Left forelimb (tissue), 1 donor: ENCODE measurements around the gene ALPP.
A peak's percentile ranks its signal among the peaks of the same experiment; 100 is the strongest.
"Not testable (repeated sequence)": the region's sequence is repeated elsewhere in the genome, so short reads cannot be mapped to it uniquely, and the experiment has no call there.

Experiments used
- DNase-seq: peaks from one replicate; pipeline ENCODE4 v3.0.0-alpha.2; 2018; ENCODE audit warnings: low spot score

ALPP gene

DNA sequence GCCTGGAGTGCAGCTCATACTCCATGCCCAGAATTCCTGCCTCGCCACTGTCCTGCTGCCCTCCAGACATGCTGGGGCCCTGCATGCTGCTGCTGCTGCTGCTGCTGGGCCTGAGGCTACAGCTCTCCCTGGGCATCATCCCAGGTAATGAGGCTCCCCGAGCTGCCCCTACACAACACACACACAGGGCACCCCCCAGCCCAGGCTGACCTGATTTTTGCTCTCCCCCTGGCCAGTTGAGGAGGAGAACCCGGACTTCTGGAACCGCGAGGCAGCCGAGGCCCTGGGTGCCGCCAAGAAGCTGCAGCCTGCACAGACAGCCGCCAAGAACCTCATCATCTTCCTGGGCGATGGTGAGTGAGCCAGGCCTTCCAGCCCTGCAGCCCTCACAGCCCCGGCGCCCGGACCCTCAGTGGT, at the start of gene ALPP:
ALPP (plus strand) TSS at position 17 of the 417 bp plus-strand sequence; CDS start at position 69, 52 bp downstream.
- not testable (repeated sequence) for DNase-seq

DNA sequence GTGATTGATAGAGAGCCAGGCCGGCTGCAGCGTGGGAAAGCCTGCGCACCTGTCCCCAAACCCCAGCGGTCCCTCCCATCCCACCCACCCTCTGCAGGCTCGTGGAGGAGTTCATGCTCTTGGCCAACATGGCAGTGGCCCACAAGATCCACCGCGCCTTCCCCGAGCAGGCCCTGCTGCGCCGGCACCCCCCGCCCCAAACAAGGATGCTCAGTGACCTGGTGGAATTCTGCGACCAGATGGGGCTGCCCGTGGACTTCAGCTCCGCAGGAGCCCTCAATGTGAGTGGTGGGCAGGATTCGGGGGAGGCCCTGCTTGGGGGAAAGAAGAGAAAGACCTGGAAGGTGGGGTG, 48.9 kb upstream of the ALPP start:
- DNase-seq, result no peak

DNA sequence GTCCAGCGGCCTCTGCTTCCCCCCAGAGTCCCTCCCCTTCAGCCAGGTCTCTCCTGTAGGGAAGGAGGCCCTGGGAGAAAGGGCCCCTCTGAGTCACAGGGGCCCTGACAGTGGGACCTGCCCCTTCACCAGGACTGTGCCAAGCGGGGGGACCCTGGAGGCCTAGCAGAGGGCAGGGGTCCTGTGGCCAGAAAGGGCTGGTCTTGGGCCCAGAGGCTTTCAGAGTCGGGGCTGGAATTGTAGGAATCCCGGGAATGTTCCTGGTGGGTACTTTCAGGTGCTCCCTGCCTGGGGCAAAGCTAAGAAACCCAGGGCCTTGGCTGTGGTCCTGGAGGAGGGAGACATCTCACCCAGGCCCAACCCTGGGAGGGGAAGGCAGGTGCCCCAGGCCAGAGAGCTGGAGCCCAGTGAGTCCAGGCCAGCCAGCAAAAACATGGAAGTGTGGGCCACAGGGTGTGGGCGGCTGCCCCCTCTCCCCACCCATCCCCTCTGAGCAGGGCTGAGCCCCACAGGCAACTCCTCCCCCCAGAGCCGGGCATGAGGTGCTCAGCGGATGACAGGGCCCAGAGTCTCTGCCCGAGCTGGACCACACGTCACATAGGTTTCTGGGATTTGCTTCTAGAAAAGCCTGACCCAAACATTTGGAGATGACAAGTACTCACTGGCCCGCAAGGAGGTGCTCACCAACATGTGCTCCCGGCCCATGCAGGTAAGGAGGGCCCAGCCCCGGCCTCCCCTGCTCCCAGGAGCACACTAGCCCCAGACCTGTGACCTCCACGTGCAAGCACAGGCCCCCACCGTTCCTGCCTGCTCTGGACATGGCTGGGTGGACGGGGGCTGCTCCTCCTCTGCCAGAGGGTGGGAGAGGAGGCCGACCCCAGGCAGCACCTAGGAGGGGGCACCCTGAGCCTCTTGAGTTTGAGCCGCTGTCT, 48.2 kb upstream of the ALPP start:
- no peak for DNase-seq

DNA sequence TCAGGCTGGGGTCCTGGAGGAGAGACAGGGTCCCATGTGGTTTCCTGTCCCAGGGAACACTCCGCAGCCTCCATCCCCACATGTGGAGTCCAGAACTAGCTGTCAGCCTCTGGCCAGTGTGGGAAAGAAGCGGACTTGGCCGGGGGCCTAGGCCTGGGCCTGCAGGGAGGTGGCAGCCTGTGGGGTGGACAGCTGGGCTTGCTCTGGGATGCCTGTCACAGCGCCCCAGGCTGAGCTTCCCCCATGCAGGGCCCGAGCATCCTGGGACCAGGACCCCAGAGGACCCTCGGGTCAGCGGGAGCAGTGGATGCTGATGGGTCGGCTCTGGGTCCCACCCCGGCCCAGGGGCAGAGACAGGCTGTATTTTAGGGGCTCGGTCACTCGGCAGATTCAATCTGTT, 47.5 kb upstream of the ALPP start:
- DNase-seq, result not testable (repeated sequence)

DNA sequence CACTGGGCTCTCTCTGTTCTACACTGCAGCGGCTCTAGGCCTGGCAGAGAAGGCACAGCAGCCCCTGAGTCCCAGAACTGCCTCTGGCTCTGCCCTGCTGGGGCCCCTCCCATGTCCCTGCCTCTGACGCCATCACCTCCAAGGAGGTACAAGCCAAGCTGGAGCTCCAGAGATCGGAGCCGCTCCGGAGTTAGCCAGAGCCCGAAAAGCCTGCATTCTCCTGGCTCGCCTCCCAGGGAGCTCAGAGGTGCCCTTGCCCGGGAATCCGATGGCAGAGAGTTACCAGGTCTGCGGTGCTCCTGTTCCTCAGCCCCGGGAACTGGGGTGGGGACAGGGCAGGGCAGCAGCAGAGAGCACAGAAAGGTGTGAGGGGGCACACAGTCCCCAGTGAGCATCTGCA, 46.9 kb upstream of the ALPP start:
- DNase-seq, result not testable (repeated sequence)

DNA sequence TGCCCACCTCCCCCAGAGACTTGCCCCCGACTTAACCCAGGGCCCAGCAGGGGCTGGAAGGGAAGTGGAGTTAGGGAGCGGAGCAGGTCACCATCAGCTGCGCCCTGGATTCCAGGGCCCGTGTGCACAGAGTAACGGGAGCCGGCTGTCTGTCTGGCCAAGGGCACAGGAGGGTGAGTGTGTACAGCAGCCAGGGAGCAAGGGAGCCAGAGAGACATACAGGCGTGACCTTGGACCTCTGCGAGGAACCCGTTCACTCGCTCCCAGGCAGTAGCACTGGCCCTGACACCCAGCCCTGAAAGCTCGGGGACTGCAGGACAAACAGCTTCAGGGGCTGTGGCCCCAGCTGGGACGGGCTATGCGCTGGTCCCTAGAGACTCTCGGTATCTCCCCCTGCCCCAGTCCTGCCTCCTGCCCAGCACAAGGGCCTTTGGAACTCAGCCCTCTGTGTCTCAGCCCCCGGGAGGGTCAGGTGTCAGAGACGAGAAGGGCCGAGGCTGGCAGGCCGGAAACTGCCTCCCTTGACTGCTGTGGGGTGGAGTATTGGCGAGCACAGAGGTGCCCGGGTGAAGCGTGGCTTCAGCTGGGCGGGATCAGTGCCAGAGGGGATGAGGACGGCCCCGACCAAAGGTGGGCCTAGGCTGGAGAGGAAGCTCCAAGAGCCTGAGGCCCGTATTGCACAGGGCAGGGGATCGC, 46.2 kb upstream of the ALPP start:
- DNase-seq, result not testable (repeated sequence)

DNA sequence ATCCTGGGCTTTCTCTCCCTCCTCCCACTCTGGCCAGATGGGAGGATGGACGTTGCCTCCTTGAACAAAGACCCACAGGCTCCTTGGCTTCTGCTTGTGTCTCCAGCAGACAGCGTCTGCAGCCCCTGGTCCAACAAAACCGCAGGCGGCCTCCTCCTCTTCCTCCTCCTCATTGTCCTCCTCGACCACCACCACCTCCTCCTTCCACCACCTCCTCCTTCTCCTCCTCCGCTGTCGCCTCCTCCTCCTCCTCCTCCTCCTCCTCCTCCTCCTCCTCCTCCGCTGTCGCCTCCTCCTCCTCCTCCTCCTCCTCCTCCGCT, 45.7 kb upstream of the ALPP start:
- DNase-seq, result no peak

DNA sequence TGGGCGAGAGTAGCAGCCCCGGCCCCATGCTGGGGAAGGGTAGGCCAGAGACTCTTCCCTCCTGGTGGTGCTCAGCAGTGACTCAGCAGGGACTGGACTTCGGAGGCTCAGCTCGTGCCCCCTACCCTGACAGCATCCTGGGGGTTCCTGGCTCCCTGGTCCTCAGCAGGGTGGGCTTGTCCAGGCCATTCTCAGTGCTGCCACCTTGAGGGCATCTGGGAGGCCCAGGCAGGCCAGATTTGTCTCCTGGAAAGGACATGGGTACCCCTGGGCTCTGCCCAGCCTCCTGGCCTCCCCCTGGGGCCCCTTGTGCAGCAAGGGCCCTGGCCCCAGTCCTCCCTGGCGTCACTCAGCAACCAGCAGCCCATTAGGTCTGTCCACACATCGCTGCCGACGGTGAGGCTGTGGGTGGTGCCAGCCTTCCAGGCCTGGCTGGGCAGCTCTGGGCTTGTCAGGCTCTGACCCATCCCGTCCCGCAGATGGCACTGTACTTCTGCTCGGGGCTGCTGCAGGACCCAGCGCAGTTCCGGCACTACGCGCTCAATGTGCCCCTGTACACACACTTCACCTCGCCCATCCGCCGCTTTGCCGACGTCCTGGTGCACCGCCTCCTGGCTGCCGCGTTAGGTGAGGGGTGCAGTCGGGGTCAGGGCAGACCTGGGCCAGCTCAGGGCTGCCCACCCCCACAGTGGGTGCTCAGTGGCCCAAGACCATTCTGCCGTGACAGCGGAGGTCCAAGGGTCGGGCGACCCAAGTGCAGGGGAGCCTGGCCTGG, 45.0 kb upstream of the ALPP start:
- no peak for DNase-seq

DNA sequence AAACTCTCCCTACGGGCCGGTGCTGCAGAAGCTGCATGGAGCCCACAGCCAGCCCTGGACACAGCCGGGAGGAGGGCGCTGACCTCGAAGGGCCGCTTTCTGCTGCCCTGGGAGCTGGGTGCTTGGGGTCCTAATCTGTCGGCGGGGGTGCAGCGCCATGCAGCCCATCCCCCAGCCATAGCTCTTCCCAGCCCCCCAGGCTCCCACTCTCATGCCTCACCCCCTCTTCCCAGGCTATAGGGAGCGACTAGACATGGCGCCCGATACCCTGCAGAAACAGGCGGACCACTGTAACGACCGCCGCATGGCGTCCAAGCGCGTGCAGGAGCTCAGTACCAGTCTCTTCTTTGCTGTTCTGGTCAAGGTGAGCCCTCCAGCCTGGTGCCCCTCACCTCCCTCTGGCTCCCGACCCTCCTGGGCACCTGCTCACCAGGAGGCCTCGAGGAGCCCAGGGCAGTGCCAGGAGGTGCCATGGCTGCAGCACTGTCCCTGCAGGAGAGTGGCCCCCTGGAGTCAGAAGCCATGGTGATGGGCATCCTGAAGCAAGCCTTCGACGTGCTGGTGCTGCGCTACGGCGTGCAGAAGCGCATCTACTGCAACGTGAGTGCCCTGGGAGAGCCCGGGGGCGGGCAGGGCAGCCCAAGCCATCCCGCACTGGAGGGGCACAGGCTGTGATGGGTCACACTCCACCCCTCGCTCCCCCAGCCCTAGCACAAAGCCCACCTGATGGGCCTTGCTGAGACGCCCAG, 44.2 kb upstream of the ALPP start:
- DNase-seq, result not testable (repeated sequence)

DNA sequence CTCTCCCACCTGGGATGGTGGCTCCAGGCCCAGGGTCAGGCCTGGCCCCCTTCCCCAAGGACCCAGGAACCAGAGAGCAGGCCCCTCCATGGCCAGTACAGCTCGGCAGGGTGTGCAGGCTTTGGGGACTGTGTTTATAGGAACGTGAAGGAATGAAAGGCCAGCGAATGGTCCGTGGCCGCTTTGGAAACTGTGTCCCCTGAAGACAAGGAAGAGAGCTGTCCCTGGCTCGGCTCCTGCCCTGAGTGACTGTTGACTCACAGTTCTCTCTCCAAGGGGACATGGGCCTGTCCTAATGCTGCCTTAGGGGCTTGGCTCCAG, 43.7 kb upstream of the ALPP start:
- DNase-seq, result not testable (repeated sequence)

DNA sequence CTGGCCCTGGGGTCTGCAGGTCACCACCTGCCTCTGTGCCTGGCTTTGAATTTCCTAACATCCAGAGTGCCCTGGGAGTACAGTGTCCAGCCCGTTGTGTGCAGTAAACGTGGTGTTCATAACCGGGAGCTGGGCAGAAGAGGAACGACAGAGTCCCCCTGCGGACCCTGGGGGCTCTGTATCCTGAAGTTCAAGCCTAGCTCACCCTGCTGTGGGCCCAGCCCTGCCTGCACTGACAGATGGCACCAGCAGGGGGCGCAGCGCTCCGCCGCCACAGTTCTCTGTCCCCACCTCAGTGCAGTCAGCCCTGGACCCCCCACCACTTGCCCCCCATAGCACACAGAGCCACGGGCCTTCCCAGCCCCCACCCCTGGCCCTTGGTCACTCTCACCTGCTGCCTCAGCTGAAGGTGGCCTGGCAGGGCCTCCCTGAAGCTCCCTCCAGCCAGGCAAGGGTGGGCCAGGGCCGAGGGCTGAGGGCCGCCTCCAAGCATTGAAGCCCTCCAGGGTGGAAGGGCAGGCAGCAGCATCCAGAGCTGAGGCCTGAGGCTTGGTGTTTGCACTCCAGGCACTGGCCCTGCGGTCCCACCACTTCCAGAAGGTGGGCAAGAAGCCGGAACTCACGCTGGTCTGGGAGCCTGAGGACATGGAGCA, 43.2 kb upstream of the ALPP start:
- peak; percentile 46 for DNase-seq

DNA sequence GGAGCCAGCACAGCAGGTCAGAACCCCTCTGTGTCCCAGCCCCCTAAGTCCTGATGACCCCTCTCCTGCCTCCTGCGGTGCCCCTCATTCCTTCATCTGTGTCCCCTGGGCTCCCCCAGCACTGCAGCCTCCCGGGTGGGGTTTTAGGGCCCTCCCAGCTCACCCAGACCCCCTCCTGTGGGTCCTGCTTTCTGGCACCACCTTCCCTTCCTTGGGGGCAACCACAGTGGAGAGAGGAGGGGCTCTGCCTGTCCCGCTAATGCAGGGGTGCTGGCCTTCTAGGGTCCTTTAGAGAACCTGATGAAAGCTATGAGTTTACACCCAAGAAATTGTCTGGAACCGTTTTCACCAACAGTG, 42.7 kb upstream of the ALPP start:
- no peak for DNase-seq

DNA sequence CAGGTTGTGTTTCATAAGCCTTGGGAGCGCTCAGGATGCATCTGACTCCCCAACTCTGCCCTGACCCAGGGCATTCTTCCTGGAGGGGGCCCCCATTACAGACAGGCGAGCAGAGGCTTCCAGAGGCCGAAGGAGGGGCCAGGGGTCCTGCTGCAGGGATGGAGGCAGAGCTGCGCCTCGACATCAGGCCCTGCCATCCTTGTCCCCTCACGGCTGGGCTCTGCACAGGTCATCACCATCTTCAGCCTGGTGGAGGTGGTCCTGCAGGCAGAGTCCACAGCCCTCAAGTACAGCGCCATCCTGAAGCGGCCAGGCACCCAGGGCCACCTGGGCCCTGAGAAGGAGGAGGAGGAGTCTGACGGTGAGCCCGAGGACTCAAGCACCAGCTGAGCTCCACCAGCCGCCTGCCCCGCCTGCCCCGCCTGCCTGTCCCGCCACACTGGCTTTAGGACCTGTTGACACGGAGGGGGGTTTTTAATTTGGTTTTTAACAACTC, 42.3 kb upstream of the ALPP start:
- no peak for DNase-seq

DNA sequence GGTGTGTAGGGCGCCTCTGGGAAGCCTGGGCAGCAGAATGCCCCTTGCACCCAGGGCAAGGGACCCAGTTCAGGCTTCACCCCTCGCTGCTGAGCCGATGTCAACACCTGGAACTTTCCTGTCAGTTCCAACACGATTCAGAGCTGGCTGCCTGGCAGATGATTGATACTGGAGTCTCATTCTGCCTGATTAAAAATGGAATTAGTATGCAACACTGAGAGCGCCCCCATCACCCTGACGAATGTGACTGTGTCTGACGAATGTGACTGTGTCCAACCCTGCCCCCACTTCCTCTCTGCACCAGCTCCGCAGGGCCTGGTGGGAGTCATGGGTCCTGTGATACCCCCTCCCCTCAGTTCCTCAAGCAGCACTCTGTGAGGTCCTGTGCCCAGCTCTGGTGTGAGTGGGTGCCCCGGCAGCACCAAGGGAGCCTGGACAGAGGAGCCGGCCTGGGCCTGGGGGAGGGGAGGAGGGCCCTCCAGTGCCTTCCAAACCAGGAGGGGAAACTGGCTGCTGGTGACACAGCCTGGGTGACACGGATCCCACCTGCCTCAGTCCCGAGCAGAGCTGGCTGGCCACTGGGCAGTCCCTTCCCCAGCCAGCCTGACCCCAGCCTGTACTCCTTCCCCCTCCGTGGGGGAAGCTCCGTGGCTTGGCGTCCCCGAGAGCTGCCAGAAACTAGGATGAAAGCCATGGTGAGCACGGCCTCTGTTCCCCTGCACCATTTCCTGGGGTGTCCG, 41.4 kb upstream of the ALPP start:
- DNase-seq, result no peak

DNA sequence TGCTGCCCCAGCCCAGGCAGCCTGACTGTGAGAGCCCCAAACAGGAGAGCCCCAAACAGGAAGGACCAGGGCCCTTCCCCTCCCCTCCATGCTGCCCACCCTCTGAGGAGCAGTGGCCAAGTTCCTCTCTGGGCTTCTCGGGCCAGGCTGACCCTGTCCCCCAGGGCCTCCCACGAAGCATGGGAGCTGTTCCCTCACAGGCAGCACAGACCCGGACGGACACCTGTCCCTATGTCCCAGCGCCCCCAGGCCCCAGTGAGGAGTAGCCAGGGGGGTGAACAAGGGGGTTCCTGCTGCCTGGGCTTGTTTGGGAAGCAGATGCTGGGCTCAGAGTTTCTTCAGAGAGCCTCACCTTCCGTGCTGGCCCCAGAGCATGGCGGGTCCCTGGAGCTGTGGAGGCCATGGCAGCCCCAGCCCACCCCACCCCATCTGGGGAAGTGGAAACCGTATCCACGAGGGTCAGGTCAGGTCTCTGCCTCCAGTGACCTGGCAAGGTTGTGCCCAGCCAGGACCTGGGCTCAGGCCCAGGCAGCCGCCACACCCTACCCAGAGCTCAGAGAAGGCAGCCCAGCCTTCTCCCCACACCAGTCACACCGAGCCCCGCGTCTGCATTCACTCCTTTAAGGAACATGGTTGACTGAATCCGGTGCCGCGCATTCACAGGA, 40.3 kb upstream of the ALPP start:
- not testable (repeated sequence) for DNase-seq

DNA sequence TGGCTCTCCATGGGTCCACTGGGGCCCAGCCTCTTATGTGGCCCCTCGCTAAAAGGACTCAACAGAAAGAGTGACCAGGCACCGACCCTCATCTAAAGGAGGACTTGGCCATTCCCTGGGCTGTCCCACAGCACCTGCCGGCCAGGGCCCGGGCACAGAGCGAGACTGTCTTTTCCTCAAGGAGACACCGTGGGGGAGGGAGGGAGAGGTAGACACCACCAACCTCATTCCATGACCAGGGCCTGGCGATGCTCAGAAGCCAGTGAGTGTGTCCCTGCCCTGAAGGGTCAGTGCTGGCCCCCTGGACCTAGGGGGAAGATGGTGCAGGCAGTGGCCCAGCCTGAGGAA, 39.8 kb upstream of the ALPP start:
- no peak for DNase-seq

DNA sequence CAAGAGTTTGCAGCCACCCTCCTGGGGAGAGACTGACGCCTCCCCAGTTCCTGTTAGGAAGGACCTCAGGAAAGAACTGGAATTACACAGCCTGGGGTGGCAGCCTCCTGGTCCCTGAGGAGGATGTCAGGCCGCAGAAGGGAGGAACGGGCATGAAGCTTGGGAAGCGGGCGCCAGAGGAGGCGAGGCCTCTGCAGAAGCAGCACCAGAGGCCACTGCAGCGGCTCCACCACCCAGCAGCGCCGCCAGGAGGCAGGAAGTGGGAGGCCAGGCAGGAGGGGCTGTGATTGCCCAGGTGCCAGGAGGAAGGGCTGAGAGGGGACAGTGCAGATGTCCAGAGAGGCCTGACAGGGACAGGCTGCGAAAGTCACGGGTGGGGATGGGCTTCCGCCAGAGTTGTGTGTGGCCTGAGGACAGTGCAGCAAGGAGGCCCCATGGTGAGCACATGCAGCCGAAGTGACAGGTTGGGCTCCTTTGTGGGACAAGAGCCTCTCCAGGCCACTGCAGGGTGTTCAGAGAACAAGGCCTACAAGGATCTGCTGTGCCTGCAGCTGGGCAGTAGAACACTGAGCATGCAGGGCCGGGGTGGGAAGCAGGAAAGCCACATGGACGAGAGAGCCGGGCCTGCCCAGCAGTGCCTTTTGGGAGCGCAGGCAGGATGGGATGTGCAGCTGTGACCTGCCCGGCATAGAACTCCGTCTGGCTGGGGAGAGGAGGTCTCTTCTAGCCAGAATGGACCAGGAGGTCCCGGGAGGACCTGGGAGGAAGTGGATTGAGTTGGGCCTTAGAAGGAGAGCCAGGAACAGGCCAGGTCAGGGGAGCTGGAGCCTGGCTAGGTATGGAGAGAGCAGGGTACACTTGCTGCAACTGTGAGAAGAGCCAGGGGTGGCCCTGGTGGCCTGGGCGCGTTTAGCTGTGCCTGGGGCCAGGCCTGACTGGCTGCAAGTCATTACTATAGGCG, 39.1 kb upstream of the ALPP start:
- no peak for DNase-seq

DNA sequence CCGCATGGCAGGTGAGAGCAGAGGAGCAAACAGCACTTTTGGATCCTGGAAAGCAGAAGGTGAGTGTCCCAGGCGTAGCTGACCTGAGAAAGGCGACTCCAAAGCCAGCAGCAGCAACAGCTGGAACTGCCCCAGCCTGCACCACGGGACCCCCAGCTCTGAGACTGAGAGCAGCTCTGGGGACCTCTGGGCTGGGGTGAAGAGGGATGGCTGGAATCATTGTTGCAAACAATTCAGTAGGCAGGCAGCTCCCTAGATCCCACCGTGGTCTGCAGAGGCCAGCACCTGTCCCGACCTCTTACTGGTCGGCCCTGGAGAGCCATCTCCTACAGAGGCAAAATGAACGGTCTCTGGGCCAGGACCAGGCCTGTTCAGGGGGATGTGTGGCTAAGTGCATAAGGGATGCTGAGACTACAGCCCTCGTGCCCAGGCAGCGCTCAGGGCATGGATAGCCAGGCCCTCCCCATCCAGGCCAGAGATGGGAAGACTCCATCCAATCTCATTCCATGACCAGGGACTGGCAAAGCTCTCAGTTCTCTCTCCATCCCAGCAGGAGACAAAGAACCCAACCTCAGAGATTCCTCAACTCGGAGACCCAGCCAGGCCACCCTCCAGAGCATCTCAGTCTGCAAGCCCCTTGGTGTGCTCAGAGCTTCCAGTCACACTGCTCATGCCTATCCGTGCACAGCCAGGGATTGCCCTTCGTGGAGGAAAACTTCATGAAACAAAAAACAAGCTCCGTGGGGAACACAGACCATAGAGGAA, 38.2 kb upstream of the ALPP start:
- no peak for DNase-seq
